Lung (tissue), 12 donors: Measurements from ENCODE around the gene RAI1. TPM values are rescaled to one million over a fixed set of nuclear protein-coding genes. Genes with fewer than 3 reads are reported as not detected.

ENCODE experiments used
- ATAC-seq: fragments of 200-7000 bp; cut with Tn5 transposase; one replicate; pipeline ENCODE4 v1.9.1; 2020; ENCODE audit warnings: moderate number of reproducible peaks; ENCODE audit not compliant: insufficient read depth, low FRiP score
- DNase-seq, 3 donors: peaks; one replicate each; pipeline ENCODE4 v3.0.0-alpha.2; 2013 to 2017
- H3K27ac ChIP-seq, 2 donors: one replicate each; pipeline ENCODE4 v1.5.1; 2013; ENCODE audit warnings: mild to moderate bottlenecking in 2 of 2, moderate library complexity in 2 of 2, control low read depth in 1 of 2, inconsistent platforms in 1 of 2, low read depth in 1 of 2, low read length in 1 of 2
- H3K27me3 ChIP-seq, 3 donors: one replicate each; pipeline ENCODE4 v1.5.1; 2013; ENCODE audit warnings: low read length in 2 of 3; ENCODE audit not compliant: control insufficient read depth in 3 of 3, insufficient read depth in 3 of 3
- H3K36me3 ChIP-seq, 4 donors: one replicate each; pipeline ENCODE4 v1.5.1; 2013; ENCODE audit warnings: low read length in 4 of 4, mild to moderate bottlenecking in 1 of 4, moderate library complexity in 1 of 4; ENCODE audit not compliant: control insufficient read depth in 4 of 4, insufficient read depth in 4 of 4
- H3K4me1 ChIP-seq, 5 donors: one replicate each; pipeline ENCODE4 v1.5.1; 2013; ENCODE audit warnings: low read length in 5 of 5, mild to moderate bottlenecking in 2 of 5, moderate library complexity in 1 of 5; ENCODE audit not compliant: control insufficient read depth in 5 of 5, insufficient read depth in 5 of 5
- H3K4me3 ChIP-seq: one replicate; pipeline ENCODE4 v1.5.1; 2013; ENCODE audit warnings: mild to moderate bottlenecking, control low read depth, moderate library complexity
- H3K9ac ChIP-seq, 2 donors: one replicate each; pipeline ENCODE4 v1.5.1; 2013; ENCODE audit warnings: low read length in 2 of 2, control low read depth in 1 of 2; ENCODE audit not compliant: insufficient read depth in 1 of 2
- H3K9me3 ChIP-seq, 4 donors: one replicate each; pipeline ENCODE4 v1.5.1; 2013; ENCODE audit warnings: low read length in 3 of 4, mild to moderate bottlenecking in 1 of 4, moderate library complexity in 1 of 4; ENCODE audit not compliant: control insufficient read depth in 4 of 4, insufficient read depth in 3 of 4
- WGBS, 2 donors: extraction: QIAGEN DNeasy Blood & Tissue Kit; methylation state at CpG; one replicate each; pipeline ENCODE4 v1.1.7; 2013; 5-methylcytosine and 5-hydroxymethylcytosine counted together
- polyA plus RNA-seq, 2 donors: library from polyadenylated mRNA; stranded (reverse); fragments of 200-250 nt; gene quantifications; one replicate each; pipeline ENCODE4 v1.2.1, GENCODE V29; 2013
- total RNA-seq, 2 donors: library from RNA; depleted of rRNA in 1 of 2; stranded (reverse); fragments of >200 nt in 1 of 2; gene quantifications; one replicate each; pipeline ENCODE4 v1.2.1, GENCODE V29; 2014 to 2021
- TF ChIP-seq, protein P1 (sequence below): IDR thresholded peaks from 2 replicates; pipeline ENCODE4 v1.5.1; 2012; ENCODE audit warnings: mild to moderate bottlenecking; ENCODE audit errors: control extremely low read depth, extremely low read depth
- donor health status: control.
- donor health status: control.
- donor health status: Bipolar disorder and iron deficiency.
- donor health status: healthy.
- donor health status: DM: yes; HTN: yes; CAD: no.

Gene RAI1
- total and polyA plus RNA-seq, 4 donors = 14.5 to 44.4 (median 28.3) TPM

DNA sequence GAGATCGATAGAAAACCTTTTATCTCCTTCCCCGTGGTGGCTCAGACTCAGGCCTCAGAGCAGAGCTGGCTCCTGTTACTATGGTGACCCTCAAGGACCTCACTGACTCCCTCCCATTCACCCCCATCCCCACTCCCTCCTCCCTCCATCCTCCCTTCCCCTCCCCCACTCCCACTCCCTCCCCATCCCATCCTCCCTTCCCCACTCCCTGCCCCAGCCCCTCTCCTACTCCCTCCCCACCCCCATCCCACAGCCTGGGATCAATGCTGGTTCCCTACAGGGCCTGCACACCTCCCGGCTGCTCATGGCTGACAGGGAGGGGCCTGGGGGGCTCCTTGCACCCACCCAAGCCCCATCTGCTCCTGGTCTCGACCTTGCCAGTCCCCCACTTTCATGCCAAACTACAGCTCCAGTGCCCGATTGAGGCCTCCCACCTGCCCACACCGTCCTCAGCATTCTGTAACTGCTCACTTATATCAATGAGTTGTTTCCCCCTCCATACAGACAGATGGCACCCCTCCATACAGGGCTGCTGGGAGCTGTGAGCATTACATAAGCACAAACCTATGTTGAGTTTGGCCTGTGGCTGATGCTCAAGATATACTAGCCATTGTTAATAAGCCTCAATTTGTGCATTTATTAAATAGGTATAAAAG lies 11.6 kb upstream of the RAI1 start:
- no peaks in the 10 kb centered on the region for H3K9me3 ChIP-seq
- peaks cover 0 to 5% (median 0%) of the 10 kb centered on the region in 5 donors for H3K4me1 ChIP-seq
- H3K27me3 ChIP-seq = no peaks in the 10 kb centered on the region
- no peak overlapping the region for H3K27ac ChIP-seq
- DNase-seq = no peak
- H3K36me3 ChIP-seq = no peaks in the 10 kb centered on the region
- H3K4me3 ChIP-seq = no peak overlapping the region
- H3K9ac ChIP-seq = no peak overlapping the region
- TF ChIP-seq, protein P1, sequence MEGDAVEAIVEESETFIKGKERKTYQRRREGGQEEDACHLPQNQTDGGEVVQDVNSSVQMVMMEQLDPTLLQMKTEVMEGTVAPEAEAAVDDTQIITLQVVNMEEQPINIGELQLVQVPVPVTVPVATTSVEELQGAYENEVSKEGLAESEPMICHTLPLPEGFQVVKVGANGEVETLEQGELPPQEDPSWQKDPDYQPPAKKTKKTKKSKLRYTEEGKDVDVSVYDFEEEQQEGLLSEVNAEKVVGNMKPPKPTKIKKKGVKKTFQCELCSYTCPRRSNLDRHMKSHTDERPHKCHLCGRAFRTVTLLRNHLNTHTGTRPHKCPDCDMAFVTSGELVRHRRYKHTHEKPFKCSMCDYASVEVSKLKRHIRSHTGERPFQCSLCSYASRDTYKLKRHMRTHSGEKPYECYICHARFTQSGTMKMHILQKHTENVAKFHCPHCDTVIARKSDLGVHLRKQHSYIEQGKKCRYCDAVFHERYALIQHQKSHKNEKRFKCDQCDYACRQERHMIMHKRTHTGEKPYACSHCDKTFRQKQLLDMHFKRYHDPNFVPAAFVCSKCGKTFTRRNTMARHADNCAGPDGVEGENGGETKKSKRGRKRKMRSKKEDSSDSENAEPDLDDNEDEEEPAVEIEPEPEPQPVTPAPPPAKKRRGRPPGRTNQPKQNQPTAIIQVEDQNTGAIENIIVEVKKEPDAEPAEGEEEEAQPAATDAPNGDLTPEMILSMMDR = no peak
- WGBS, 2 donors = 81 to 90% methylated on average over 6 of the region's 6 CpGs
- ATAC-seq = no peak

GRCh38 chr17:17670701-17671305 lies 10.5 kb upstream of the RAI1 start:
- H3K36me3 ChIP-seq = no peaks in the 10 kb centered on the region
- H3K9ac ChIP-seq = no peak overlapping the region
- no peak overlapping the region for H3K27ac ChIP-seq
- no peak overlapping the region for H3K4me3 ChIP-seq
- ATAC-seq = no peak
- WGBS, 2 donors = 82 to 84% methylated on average over 16 of the region's 16 CpGs
- TF ChIP-seq, protein P1 = no peak
- DNase-seq = no peak
- H3K9me3 ChIP-seq = no peaks in the 10 kb centered on the region
- H3K4me1 ChIP-seq = peaks cover 0 to 5% (median 0%) of the 10 kb centered on the region in 5 donors
- H3K27me3 ChIP-seq = no peaks in the 10 kb centered on the region

GRCh38 chr17:17671369-17672129 lies 9.7 kb upstream of the RAI1 start:
- Histone ChIP-seq H3K4me3 (no peak overlapping the region), H3K9ac (no peak overlapping the region), H3K27me3 (no peaks in the 10 kb centered on the region), H3K27ac (no peak overlapping the region), H3K4me1 (peaks cover 0 to 5% (median 0%) of the 10 kb centered on the region in 5 donors), H3K9me3 (no peaks in the 10 kb centered on the region), H3K36me3 (no peaks in the 10 kb centered on the region)
- TF ChIP-seq, protein P1 = no peak
- WGBS, 2 donors = 63 to 71% methylated on average over 10 of the region's 10 CpGs
- DNase-seq = no peak
- ATAC-seq = no peak
